IMR-90 (cell line): ENCODE data around the gene RPL41. TPM values are rescaled to one million over a fixed set of nuclear protein-coding genes. Genes with fewer than 3 reads are reported as not detected.

Source experiments
- ATAC-seq: fragments of 200-7000 bp; cut with Tn5 transposase; 2 replicates; pipeline ENCODE4 v1.9.1; 2020; ENCODE audit warnings: low read depth, mild to moderate bottlenecking, moderate library complexity
- BruUV-seq: library from RNA; stranded (reverse); fragments of 400-500 nt; replicated peaks from 2 replicates; lab custom pipeline; 2021; lab: Mats Ljungman, UMichigan
- CTCF ChIA-PET: fragments of 300-600 bp; formaldehyde crosslinking; extraction: SDS; loops from one replicate; lab custom pipeline; 2021; ENCODE audit warnings: antibody characterized with exemption; lab: Yijun Ruan, JAX
- POLR2A ChIA-PET: fragments of 300-600 bp; sonication (Branson Sonifier 250); formaldehyde crosslinking; loops from one replicate; lab custom pipeline; 2022; ENCODE audit warnings: antibody characterized with exemption; ENCODE audit not compliant: unreplicated experiment; lab: Charles Lee
- DNase-seq: peaks from one replicate; pipeline ENCODE4 v3.0.0; 2013
- H2AFZ ChIP-seq: replicated peaks from 2 replicates; pipeline ENCODE3; 2013; ENCODE audit warnings: low read length, mild to moderate bottlenecking; ENCODE audit not compliant: poor library complexity
- H2AK5ac ChIP-seq: 2 replicates; pipeline ENCODE4 v1.6.1; 2013; ENCODE audit warnings: low read depth, low read length, inconsistent platforms
- H2AK9ac ChIP-seq: replicated peaks from 2 replicates; pipeline ENCODE3; 2013; ENCODE audit warnings: mild to moderate bottlenecking, low read depth, low read length, moderate library complexity; ENCODE audit not compliant: poor library complexity
- H2BK120ac ChIP-seq: 2 replicates; pipeline ENCODE4 v1.6.1; 2013; ENCODE audit warnings: low read depth, low read length, inconsistent platforms
- H2BK15ac ChIP-seq: 3 replicates; pipeline ENCODE4 v1.6.1; 2013; ENCODE audit warnings: low read depth, low read length, inconsistent platforms
- H2BK20ac ChIP-seq: 2 replicates; pipeline ENCODE4 v1.6.1; 2013; ENCODE audit warnings: low read depth, mild to moderate bottlenecking, inconsistent platforms, low read length, moderate library complexity
- H2BK5ac ChIP-seq: 2 replicates; pipeline ENCODE4 v1.6.1; 2013; ENCODE audit warnings: mild to moderate bottlenecking, low read depth, low read length, inconsistent platforms; ENCODE audit not compliant: poor library complexity, severe bottlenecking
- H3K14ac ChIP-seq: replicated peaks from 2 replicates; pipeline ENCODE4 v1.6.1; 2013; ENCODE audit warnings: low read depth, low read length, inconsistent platforms
- H3K18ac ChIP-seq: 2 replicates; pipeline ENCODE4 v1.6.1; 2013; ENCODE audit warnings: low read depth, low read length, control low read depth
- H3K23ac ChIP-seq: 2 replicates; pipeline ENCODE4 v1.6.1; 2013; ENCODE audit warnings: low read depth, low read length, inconsistent platforms
- H3K27ac ChIP-seq: 2 replicates; pipeline ENCODE4 v1.5.1; 2013; ENCODE audit warnings: mild to moderate bottlenecking, control low read depth, low read length; ENCODE audit not compliant: insufficient read depth
- H3K27me3 ChIP-seq: 2 replicates; pipeline ENCODE4 v1.6.1; 2013; ENCODE audit warnings: low read length; ENCODE audit not compliant: control insufficient read depth, insufficient read depth
- H3K36me3 ChIP-seq: 2 replicates; pipeline ENCODE4 v1.6.1; 2013; ENCODE audit warnings: low read length, mixed read lengths; ENCODE audit not compliant: control insufficient read depth, insufficient read depth
- H3K4ac ChIP-seq: 2 replicates; pipeline ENCODE4 v1.6.1; 2013; ENCODE audit warnings: low read depth, low read length, inconsistent platforms
- H3K4me1 ChIP-seq: 2 replicates; pipeline ENCODE4 v1.6.1; 2013; ENCODE audit warnings: low read length, mixed read lengths; ENCODE audit not compliant: control insufficient read depth, insufficient read depth
- H3K4me2 ChIP-seq: 2 replicates; pipeline ENCODE4 v1.6.1; 2013; ENCODE audit warnings: low read depth, mild to moderate bottlenecking, control low read depth, low read length, moderate library complexity
- H3K4me3 ChIP-seq: 2 replicates; pipeline ENCODE4 v1.5.1; 2013; ENCODE audit warnings: low read depth, mild to moderate bottlenecking, control low read depth, low read length, moderate library complexity; ENCODE audit not compliant: insufficient read depth
- H3K56ac ChIP-seq: 2 replicates; pipeline ENCODE4 v1.6.1; 2013; ENCODE audit warnings: low read length, inconsistent platforms; ENCODE audit not compliant: insufficient read depth; ENCODE audit errors: extremely low read depth
- H3K79me1 ChIP-seq, 2 experiments: 2 replicates each; pipeline ENCODE4 v1.6.1; 2013; ENCODE audit warnings: low read length in 2 of 2, inconsistent platforms in 1 of 2, low read depth in 1 of 2
- H3K9ac ChIP-seq: 2 replicates; pipeline ENCODE4 v1.6.1; 2013; ENCODE audit warnings: low read depth, low read length, control low read depth
- H3K9me1 ChIP-seq: 2 replicates; pipeline ENCODE4 v1.6.1; 2013; ENCODE audit warnings: low read length, inconsistent platforms; ENCODE audit not compliant: insufficient read depth
- H3K9me3 ChIP-seq: 2 replicates; pipeline ENCODE4 v1.6.1; 2013; ENCODE audit warnings: low read length; ENCODE audit not compliant: control insufficient read depth, insufficient read depth
- H4K20me1 ChIP-seq: 2 replicates; pipeline ENCODE4 v1.6.1; 2013; ENCODE audit warnings: low read length, inconsistent platforms; ENCODE audit not compliant: insufficient read depth
- H4K5ac ChIP-seq: 2 replicates; pipeline ENCODE4 v1.6.1; 2013; ENCODE audit warnings: mild to moderate bottlenecking, low read depth, low read length, control low read depth
- H4K8ac ChIP-seq, 2 experiments: 2 replicates each; pipeline ENCODE4 v1.6.1; 2013; ENCODE audit warnings: low read depth in 2 of 2, low read length in 2 of 2, control low read depth in 1 of 2, inconsistent platforms in 1 of 2
- H4K91ac ChIP-seq: 2 replicates; pipeline ENCODE4 v1.6.1; 2013; ENCODE audit warnings: low read depth, low read length, inconsistent platforms; ENCODE audit not compliant: insufficient read depth
- BHLHE40 ChIP-seq: fragments of 150-350 bp; IDR thresholded peaks from 2 replicates; pipeline ENCODE4 v1.6.1; 2016; ENCODE audit warnings: mild to moderate bottlenecking, low read depth, low read length
- CEBPB ChIP-seq: IDR thresholded peaks from 2 replicates; pipeline ENCODE4 v1.6.1; 2012; ENCODE audit warnings: low read depth, low read length, improper control_type of control experiment
- CHD1 ChIP-seq: IDR thresholded peaks from 2 replicates; pipeline ENCODE4 v1.6.1; 2012; ENCODE audit warnings: low read depth, low read length, improper control_type of control experiment
- CTCF ChIP-seq: conservative IDR thresholded peaks from 2 replicates; pipeline ENCODE4 v1.5.1; 2012; ENCODE audit warnings: mild to moderate bottlenecking, low read depth, low read length, improper control_type of control experiment
- FOS ChIP-seq: fragments of 150-350 bp; IDR thresholded peaks from 2 replicates; pipeline ENCODE4 v1.6.1; 2016; ENCODE audit warnings: low read depth, low read length
- MAFK ChIP-seq: IDR thresholded peaks from 2 replicates; pipeline ENCODE4 v1.6.1; 2012; ENCODE audit warnings: low read depth, low read length, improper control_type of control experiment
- MAZ ChIP-seq: IDR thresholded peaks from 2 replicates; pipeline ENCODE4 v1.6.1; 2012; ENCODE audit warnings: low read depth, mild to moderate bottlenecking, low read length, improper control_type of control experiment, moderate library complexity, borderline replicate concordance
- MXI1 ChIP-seq: IDR thresholded peaks from 2 replicates; pipeline ENCODE4 v1.6.1; 2012; ENCODE audit warnings: low read depth, mild to moderate bottlenecking, low read length, moderate library complexity, borderline replicate concordance
- NFE2L2 ChIP-seq: fragments of 150-350 bp; IDR thresholded peaks from 2 replicates; pipeline ENCODE4 v1.6.1; 2016; ENCODE audit warnings: low read depth, mild to moderate bottlenecking, low read length
- POLR2A ChIP-seq: IDR thresholded peaks from 2 replicates; pipeline ENCODE4 v1.6.1; 2012; ENCODE audit warnings: mild to moderate bottlenecking, low read depth, low read length
- RAD21 ChIP-seq: IDR thresholded peaks from 2 replicates; pipeline ENCODE4 v1.6.1; 2012; ENCODE audit warnings: low read length, improper control_type of control experiment
- RFX5 ChIP-seq: IDR thresholded peaks from 2 replicates; pipeline ENCODE4 v1.8.0; 2012; ENCODE audit warnings: low read depth, mild to moderate bottlenecking, low read length, moderate library complexity
- USF2 ChIP-seq: fragments of 150-350 bp; IDR thresholded peaks from 2 replicates; pipeline ENCODE4 v1.6.1; 2017; ENCODE audit warnings: mild to moderate bottlenecking, antibody characterized with exemption, low read length, low read depth
- WGBS, 2 experiments: methylation state at CpG; one replicate each; pipeline versions ENCODE4 v1.1.5 to v1.1.7; 2013; ENCODE audit warnings: missing lambda C conversion rate in 2 of 2; ENCODE audit not compliant: insufficient read length in 1 of 2; ENCODE audit errors: extremely low coverage in 2 of 2; 5-methylcytosine and 5-hydroxymethylcytosine counted together
- dilution Hi-C: fragments of 300-500 bp; cut with HindIII; formaldehyde crosslinking; loops from one replicate; pipeline ENCODE4 v1.14.3; 2018; ENCODE audit warnings: low sequenced_read_pairs; ENCODE audit not compliant: unreplicated experiment
- in situ Hi-C: fragments of 300-500 bp; cut with MboI; formaldehyde crosslinking; loops from 3 replicates; pipeline ENCODE4 v1.14.3; 2019; ENCODE audit warnings: low sequenced_read_pairs, inconsistent platforms, mixed read lengths
- intact Hi-C: fragments of 100-400 bp; cut with micrococcal nuclease; formaldehyde crosslinking; loops from 2 replicates; pipeline ENCODE4 v1.10.0; 2022
- polyA plus RNA-seq, 3 experiments: library from polyadenylated mRNA; depleted of rRNA; stranded (reverse); fragments of >200 nt; gene quantifications; 2 replicates each; pipeline ENCODE4 v1.2.3, GENCODE V29; 2012; ENCODE audit warnings: low replicate concordance in 1 of 3
- total RNA-seq: library from RNA; depleted of rRNA; stranded (reverse); fragments of >200 nt; gene quantifications from 2 replicates; pipeline ENCODE4 v1.2.3, GENCODE V29; 2012
- TF ChIP-seq, protein P1 (sequence below): fragments of 150-350 bp; IDR thresholded peaks from 2 replicates; pipeline ENCODE4 v1.6.1; 2016; ENCODE audit warnings: low read depth, mild to moderate bottlenecking, low read length, moderate library complexity, borderline replicate concordance

Gene RPL41
- total and polyA plus RNA-seq, 2 of the 4 experiments (the other 2 are of a cell fraction), result 1,119 to 9,394 TPM

GRCh38 chr12:56122637-56123036 is 6.2 kb downstream of the RPL41 start:
- intact Hi-C loops, result no loop called here
- TF ChIP-seq USF2 (no peak), MXI1 (no peak), BHLHE40 (no peak), CTCF (no peak), CEBPB (no peak), RFX5 (no peak), NFE2L2 (no peak), CHD1 (no peak), MAFK (no peak), POLR2A (no peak), MAZ (no peak), RAD21 (no peak), FOS (no peak)
- TF ChIP-seq, protein P1, sequence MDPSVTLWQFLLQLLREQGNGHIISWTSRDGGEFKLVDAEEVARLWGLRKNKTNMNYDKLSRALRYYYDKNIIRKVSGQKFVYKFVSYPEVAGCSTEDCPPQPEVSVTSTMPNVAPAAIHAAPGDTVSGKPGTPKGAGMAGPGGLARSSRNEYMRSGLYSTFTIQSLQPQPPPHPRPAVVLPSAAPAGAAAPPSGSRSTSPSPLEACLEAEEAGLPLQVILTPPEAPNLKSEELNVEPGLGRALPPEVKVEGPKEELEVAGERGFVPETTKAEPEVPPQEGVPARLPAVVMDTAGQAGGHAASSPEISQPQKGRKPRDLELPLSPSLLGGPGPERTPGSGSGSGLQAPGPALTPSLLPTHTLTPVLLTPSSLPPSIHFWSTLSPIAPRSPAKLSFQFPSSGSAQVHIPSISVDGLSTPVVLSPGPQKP, result no peak
- no CpG with 5 or more reads among the region's 2 CpGs for WGBS, 2 experiments

More at GRCh38 chr12:56122637-56123036, 6.2 kb downstream of the RPL41 start:
- no TSS peak for BruUV-seq
- no peak overlapping the region for H3K4ac ChIP-seq
- ChIA-PET POLR2A (no interaction called here), CTCF (interaction anchor here (0.6 kb wide), 1 partner anchor 389 kb away, joined by 3 read pairs; no protein-coding TSS in a partner anchor)
- H3K9me1 ChIP-seq, result no peaks in the 10 kb centered on the region
- no peak overlapping the region for H2AK5ac ChIP-seq
- H3K4me1 ChIP-seq, result peaks cover 12% of the 10 kb centered on the region
- no peak overlapping the region for H2BK15ac ChIP-seq
- no peak overlapping the region for H3K56ac ChIP-seq
- dilution Hi-C loops (no loop called here), in situ Hi-C loops (no loop called here)
- no peak overlapping the region for H4K5ac ChIP-seq
- H3K9me3 ChIP-seq, result no peaks in the 10 kb centered on the region
- no peak overlapping the region for H4K91ac ChIP-seq
- H3K4me3 ChIP-seq, result no peak overlapping the region
- no peak overlapping the region for H2BK120ac ChIP-seq
- H3K36me3 ChIP-seq, result peaks cover 15% of the 10 kb centered on the region
- no peak overlapping the region for H3K18ac ChIP-seq
- H3K27ac ChIP-seq, result no peak overlapping the region
- no peak overlapping the region for H4K8ac ChIP-seq
- H2AFZ ChIP-seq, result no peak overlapping the region
- H3K79me1 ChIP-seq, result peaks cover 19 to 71% of the 10 kb centered on the region in 2 experiments
- H3K27me3 ChIP-seq, result no peaks in the 10 kb centered on the region
- no peak overlapping the region for H3K4me2 ChIP-seq
- DNase-seq (no peak), ATAC-seq (no peak)
- H4K20me1 ChIP-seq, result peaks cover 3% of the 10 kb centered on the region
- H3K9ac ChIP-seq, result no peak overlapping the region
- no peak overlapping the region for H2BK5ac ChIP-seq
- no peak overlapping the region for H3K23ac ChIP-seq
- H2BK20ac ChIP-seq, result no peak overlapping the region
- H2AK9ac ChIP-seq, result no peak overlapping the region
- H3K14ac ChIP-seq, result no peak overlapping the region
